Left ventricle myocardium inferior (tissue), 1 donor: ENCODE results near the gene GOSR1. TPM values are rescaled to one million over a fixed set of nuclear protein-coding genes. Genes with fewer than 3 reads are reported as not detected.

ENCODE experiments used
- DNase-seq: peaks from one replicate; pipeline ENCODE4 v3.0.0-alpha.2; 2020
- H3K27ac ChIP-seq: fragments of 200-600 bp; replicated peaks from 2 replicates; pipeline ENCODE4 v1.8.0; 2021
- H3K27me3 ChIP-seq: fragments of 200-600 bp; 2 replicates; pipeline ENCODE4 v1.8.0; 2021; ENCODE audit warnings: low read depth
- H3K36me3 ChIP-seq: fragments of 200-600 bp; 2 replicates; pipeline ENCODE4 v1.8.0; 2021
- H3K4me1 ChIP-seq: fragments of 200-600 bp; 2 replicates; pipeline ENCODE4 v1.8.0; 2021
- H3K4me3 ChIP-seq: fragments of 200-600 bp; 2 replicates; pipeline ENCODE4 v1.8.0; 2021; ENCODE audit warnings: mild to moderate bottlenecking, moderate library complexity
- H3K9me3 ChIP-seq: fragments of 200-600 bp; replicated peaks from 2 replicates; pipeline ENCODE4 v1.8.0; 2021
- CTCF ChIP-seq: fragments of 200-600 bp; IDR thresholded peaks from 2 replicates; pipeline ENCODE4 v1.8.0; 2021; ENCODE audit warnings: antibody characterized with exemption, mild to moderate bottlenecking, borderline replicate concordance
- intact Hi-C: fragments of 100-400 bp; cut with micrococcal nuclease; formaldehyde crosslinking; loops from one replicate; pipeline ENCODE4 v1.11.0; 2022
- long read RNA-seq: library from polyadenylated mRNA; unstranded; transcript quantifications from one replicate; pipeline ENCODE4 v2.0.0, GENCODE V29; 2021
- total RNA-seq: library from RNA; stranded (reverse); fragmentation: NEBNext Ultra II Directional; extraction: Animal tissue kit (Norgen Biotek cat#: 25700); gene quantifications from one replicate; pipeline ENCODE4 v1.2.1, GENCODE V29; 2021
- donor health status: DM: no; HTN: yes; CAD: no; lungs with severe emphysema.

GOSR1 gene
- 28.2 TPM for total RNA-seq
- long read RNA-seq, full-length matches to known transcripts, result 20 of 81 reads
- long read RNA-seq, partial matches to known transcripts, result 0 of 81 reads
- long read RNA-seq, other reads (novel, unspliced or antisense), result 61 of 81 reads

GRCh38 chr17:30477083-30477773 is at the start of gene GOSR1:
Gene GOSR1 (plus strand): TSS chr17:30477408. CDS start chr17:30477434, 26 bp downstream.
- no peaks in the 10 kb centered on the region for H3K9me3 ChIP-seq
- intact Hi-C loops, result no loop called here
- peaks cover 26% of the 10 kb centered on the region for H3K36me3 ChIP-seq
- peak within 1 kb of the TSS; percentile 92 for H3K27ac ChIP-seq
- no peaks in the 10 kb centered on the region for H3K27me3 ChIP-seq
- peaks cover 43% of the 10 kb centered on the region for H3K4me1 ChIP-seq
- peak; percentile 93 for DNase-seq
- H3K4me3 ChIP-seq, result peak within 1 kb of the TSS; percentile 87
- peak; percentile 86 for TF ChIP-seq CTCF

- H3K27ac ChIP-seq, result no peak overlapping the region
- H3K4me1 ChIP-seq, result peaks cover 6% of the 10 kb centered on the region
Measured at GRCh38 chr17:30427611-30428010, 49.6 kb upstream of the GOSR1 start.

GRCh38 chr17:30429155-30429554 is 48.1 kb upstream of the GOSR1 start:
- H3K4me3 ChIP-seq, result no peak overlapping the region
- no peaks in the 10 kb centered on the region for H3K9me3 ChIP-seq
- TF ChIP-seq CTCF, result no peak
- intact Hi-C loops, result no loop called here
- DNase-seq, result no peak
- H3K27ac ChIP-seq, result no peak overlapping the region
- no peaks in the 10 kb centered on the region for H3K27me3 ChIP-seq
- H3K36me3 ChIP-seq, result peaks cover 39% of the 10 kb centered on the region
- peaks cover 11% of the 10 kb centered on the region for H3K4me1 ChIP-seq

More at GRCh38 chr17:30427611-30428010, 49.6 kb upstream of the GOSR1 start:
- no peak for TF ChIP-seq CTCF
- no peak for DNase-seq
- no peaks in the 10 kb centered on the region for H3K9me3 ChIP-seq
- no peak overlapping the region for H3K4me3 ChIP-seq
- H3K36me3 ChIP-seq, result peaks cover 42% of the 10 kb centered on the region
- no peaks in the 10 kb centered on the region for H3K27me3 ChIP-seq
- intact Hi-C loops, result no loop called here

- TF ChIP-seq CTCF, result no peak
- Histone ChIP-seq H3K27ac (no peak overlapping the region), H3K9me3 (no peaks in the 10 kb centered on the region), H3K36me3 (peaks cover 47% of the 10 kb centered on the region), H3K4me1 (peaks cover 11% of the 10 kb centered on the region), H3K4me3 (no peak overlapping the region), H3K27me3 (no peaks in the 10 kb centered on the region)
- no peak for DNase-seq
- intact Hi-C loops, result no loop called here
Measured at GRCh38 chr17:30433514-30433913, 43.7 kb upstream of the GOSR1 start.

GRCh38 chr17:30436729-30437128 is 40.5 kb upstream of the GOSR1 start:
- no peak for DNase-seq
- H3K9me3 ChIP-seq, result no peaks in the 10 kb centered on the region
- no peaks in the 10 kb centered on the region for H3K27me3 ChIP-seq
- no peak overlapping the region for H3K27ac ChIP-seq
- peaks cover 6% of the 10 kb centered on the region for H3K4me1 ChIP-seq
- intact Hi-C loops, result no loop called here
- H3K36me3 ChIP-seq, result peaks cover 51% of the 10 kb centered on the region
- H3K4me3 ChIP-seq, result no peak overlapping the region
- TF ChIP-seq CTCF, result no peak
